NCI-H187 treated with DMSO at 0.1 percent for 48 hours (cell line): Measurements from ENCODE around the gene MAT2A.
"Not testable (repeated sequence)": the region's sequence is repeated elsewhere in the genome, so short reads cannot be mapped to it uniquely, and the experiment has no call there.

Source experiments
- DNase-seq: peaks from one replicate; lab custom pipeline; 2025; lab: John Stamatoyannopoulos, UW

Gene MAT2A

GRCh38 chr2:85579266-85579935 lies 40.4 kb downstream of the MAT2A start:
- no peak for DNase-seq

GRCh38 chr2:85580206-85580605 lies 41.2 kb downstream of the MAT2A start:
- no peak for DNase-seq

- DNase-seq = no peak
Measured at GRCh38 chr2:85582492-85582891, 43.5 kb downstream of the MAT2A start.

- DNase-seq = no peak
Measured at GRCh38 chr2:85583667-85584353, 44.8 kb downstream of the MAT2A start.

GRCh38 chr2:85584354-85584856 lies 45.4 kb downstream of the MAT2A start, which contains the start of gene VAMP5:
VAMP5 (plus strand) TSS chr2:85584431; CDS start chr2:85584491, 60 bp downstream.
- no peak for DNase-seq

- no peak for DNase-seq
Measured at GRCh38 chr2:85584857-85585780, 46.2 kb downstream of the MAT2A start.

GRCh38 chr2:85585781-85586105 lies 46.8 kb downstream of the MAT2A start:
- DNase-seq = no peak

- no peak for DNase-seq
Measured at GRCh38 chr2:85588236-85588635, 49.3 kb downstream of the MAT2A start.

- no peak for DNase-seq
Measured at GRCh38 chr2:85588645-85589044, 49.7 kb downstream of the MAT2A start.

- no peak for DNase-seq
Measured at GRCh38 chr2:85589181-85589580, 50.2 kb downstream of the MAT2A start.

GRCh38 chr2:85589982-85590791 lies 51.2 kb downstream of the MAT2A start:
- DNase-seq = no peak

- DNase-seq = no peak
Measured at GRCh38 chr2:85590950-85591349, 52.0 kb downstream of the MAT2A start.

- DNase-seq = no peak
Measured at GRCh38 chr2:85591563-85591962, 52.6 kb downstream of the MAT2A start.

GRCh38 chr2:85592299-85592698 lies 53.3 kb downstream of the MAT2A start:
- not testable (repeated sequence) for DNase-seq

- DNase-seq = no peak
Measured at GRCh38 chr2:85593023-85593422, 54.1 kb downstream of the MAT2A start.
